Mesenchymal stem cell (in vitro differentiated cells and primary cell): ENCODE measurements around the gene LTO1.

Source experiments
- DNase-seq: peaks from one replicate; pipeline ENCODE4 v3.0.0-alpha.2; 2013
- H2AFZ ChIP-seq: one replicate; pipeline ENCODE4 v1.6.1; 2013; ENCODE audit warnings: low read depth, mild to moderate bottlenecking, control low read depth, inconsistent platforms, low read length, moderate library complexity
- H2AK5ac ChIP-seq: 2 replicates; pipeline ENCODE4 v1.6.1; 2013; ENCODE audit warnings: low read length, moderate library complexity, mild to moderate bottlenecking, inconsistent platforms; ENCODE audit not compliant: severe bottlenecking
- H2BK120ac ChIP-seq: one replicate; pipeline ENCODE4 v1.6.1; 2013; ENCODE audit warnings: low read depth, mild to moderate bottlenecking, inconsistent platforms, low read length, moderate library complexity
- H2BK12ac ChIP-seq, 2 experiments: one replicate each; pipeline ENCODE4 v1.6.1; 2013; ENCODE audit warnings: inconsistent platforms in 2 of 2, low read length in 2 of 2, mild to moderate bottlenecking in 2 of 2, moderate library complexity in 2 of 2, control low read depth in 1 of 2
- H2BK15ac ChIP-seq: one replicate; pipeline ENCODE4 v1.6.1; 2013; ENCODE audit warnings: mild to moderate bottlenecking, low read depth, inconsistent platforms; ENCODE audit not compliant: poor library complexity, severe bottlenecking
- H2BK5ac ChIP-seq: 2 replicates; pipeline ENCODE4 v1.6.1; 2013; ENCODE audit warnings: low read depth, mild to moderate bottlenecking, low read length, control low read depth, inconsistent platforms; ENCODE audit not compliant: poor library complexity, severe bottlenecking
- H3K14ac ChIP-seq, 2 experiments: one replicate each; pipeline ENCODE4 v1.6.1; 2013; ENCODE audit warnings: inconsistent platforms in 2 of 2, low read length in 2 of 2, control low read depth in 1 of 2, mild to moderate bottlenecking in 1 of 2, moderate library complexity in 1 of 2
- H3K18ac ChIP-seq, 2 experiments: one replicate each; pipeline ENCODE4 v1.6.1; 2013; ENCODE audit warnings: inconsistent platforms in 2 of 2, low read length in 2 of 2, control low read depth in 1 of 2, low read depth in 1 of 2, mild to moderate bottlenecking in 1 of 2
- H3K23ac ChIP-seq, 2 experiments: one replicate each; pipeline ENCODE4 v1.6.1; 2013; ENCODE audit warnings: inconsistent platforms in 2 of 2, low read length in 2 of 2, mild to moderate bottlenecking in 2 of 2, moderate library complexity in 2 of 2, control low read depth in 1 of 2
- H3K27ac ChIP-seq: 2 replicates; pipeline ENCODE4 v1.5.1; 2013; ENCODE audit warnings: mild to moderate bottlenecking, moderate library complexity, low read length, control low read depth, inconsistent platforms; ENCODE audit not compliant: poor library complexity, severe bottlenecking
- H3K27me3 ChIP-seq, 2 experiments: 2 replicates each; pipeline versions ENCODE4 v1.6.1 to v1.7.0; 2013; ENCODE audit warnings: low read length in 2 of 2, mild to moderate bottlenecking in 2 of 2, moderate library complexity in 2 of 2, control low read depth in 1 of 2, inconsistent platforms in 1 of 2; ENCODE audit not compliant: control insufficient read depth in 1 of 2, insufficient read depth in 1 of 2
- H3K36me3 ChIP-seq, 2 experiments: 2 replicates each; pipeline versions ENCODE4 v1.6.1 to v1.7.0; 2013; ENCODE audit warnings: low read length in 2 of 2, control low read depth in 1 of 2, inconsistent platforms in 1 of 2, low read depth in 1 of 2, mild to moderate bottlenecking in 1 of 2; ENCODE audit not compliant: insufficient read depth in 2 of 2, control insufficient read depth in 1 of 2
- H3K4ac ChIP-seq, 2 experiments: one replicate each; pipeline ENCODE4 v1.6.1; 2013; ENCODE audit warnings: inconsistent platforms in 2 of 2, low read length in 2 of 2, mild to moderate bottlenecking in 2 of 2, moderate library complexity in 2 of 2, control low read depth in 1 of 2, low read depth in 1 of 2
- H3K4me1 ChIP-seq: 2 replicates; pipeline ENCODE4 v1.6.1; 2013; ENCODE audit warnings: low read depth, low read length, control low read depth; ENCODE audit not compliant: control insufficient read depth, insufficient read depth
- H3K4me2 ChIP-seq: 2 replicates; pipeline ENCODE4 v1.6.1; 2013; ENCODE audit warnings: low read length, mild to moderate bottlenecking, inconsistent platforms; ENCODE audit not compliant: poor library complexity, severe bottlenecking
- H3K4me3 ChIP-seq, 2 experiments: 2 replicates each; pipeline versions ENCODE4 v1.5.1 to v1.7.0; 2013; ENCODE audit warnings: low read length in 2 of 2, mild to moderate bottlenecking in 2 of 2, control low read depth in 1 of 2, low read depth in 1 of 2; ENCODE audit not compliant: insufficient read depth in 1 of 2
- H3K79me1 ChIP-seq: replicated peaks from 2 replicates; pipeline ENCODE4 v1.6.1; 2013; ENCODE audit warnings: mild to moderate bottlenecking, control low read depth, low read length, inconsistent platforms; ENCODE audit not compliant: poor library complexity, severe bottlenecking
- H3K9ac ChIP-seq: 2 replicates; pipeline ENCODE4 v1.7.0; 2013; ENCODE audit warnings: mild to moderate bottlenecking, low read length, moderate library complexity
- H3K9me3 ChIP-seq: 2 replicates; pipeline ENCODE4 v1.7.0; 2013; ENCODE audit warnings: mild to moderate bottlenecking, low read length; ENCODE audit not compliant: control insufficient read depth
- H4K8ac ChIP-seq: one replicate; pipeline ENCODE4 v1.6.1; 2013; ENCODE audit warnings: inconsistent platforms, mild to moderate bottlenecking, low read length, moderate library complexity
- H4K91ac ChIP-seq: one replicate; pipeline ENCODE4 v1.6.1; 2013; ENCODE audit warnings: mild to moderate bottlenecking, low read length, inconsistent platforms
- WGBS: methylation state at CpG from one replicate; pipeline ENCODE4 v1.1.7; 2013; ENCODE audit warnings: mixed read lengths; 5-methylcytosine and 5-hydroxymethylcytosine counted together

Gene LTO1

DNA sequence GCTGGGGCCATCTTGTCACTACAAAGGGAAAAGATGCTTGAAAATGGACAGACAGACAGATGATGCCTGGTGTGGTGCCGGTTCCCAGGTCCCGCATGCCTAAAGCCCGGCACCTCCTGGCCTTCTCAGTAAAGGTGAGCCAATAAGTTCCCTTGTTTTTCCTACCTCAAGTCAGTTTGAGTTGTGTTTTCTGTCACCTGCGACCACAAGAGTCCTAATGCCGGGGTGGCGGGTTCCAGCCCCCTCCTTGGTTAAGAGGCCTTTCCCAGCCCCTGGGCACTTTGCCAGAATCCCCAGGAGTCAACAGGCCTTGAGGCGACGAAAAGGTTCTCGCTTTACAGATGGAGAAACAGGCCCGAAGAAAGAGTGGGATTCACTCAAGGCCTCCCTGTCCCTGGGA, 19.6 kb upstream of the LTO1 start:
- H3K27me3 ChIP-seq: peaks cover 40 to 61% of the 10 kb centered on the region in 2 experiments
- 88% methylated on average over 10 of the region's 10 CpGs for WGBS
- H2AFZ ChIP-seq: no peak overlapping the region
- H4K8ac ChIP-seq: no peak overlapping the region
- no peaks in the 10 kb centered on the region for H3K36me3 ChIP-seq
- no peak overlapping the region for H3K9ac ChIP-seq
- H3K4me2 ChIP-seq: no peak overlapping the region
- H3K27ac ChIP-seq: no peak overlapping the region
- no peak for DNase-seq
- no peak overlapping the region for H3K23ac ChIP-seq
- H4K91ac ChIP-seq: no peak overlapping the region
- no peak overlapping the region for H2BK15ac ChIP-seq
- no peak overlapping the region for H3K14ac ChIP-seq
- no peaks in the 10 kb centered on the region for H3K79me1 ChIP-seq
- H3K18ac ChIP-seq: no peak overlapping the region
- H2AK5ac ChIP-seq: no peak overlapping the region
- peaks cover 5% of the 10 kb centered on the region for H3K9me3 ChIP-seq
- H2BK120ac ChIP-seq: no peak overlapping the region
- no peak overlapping the region for H3K4me3 ChIP-seq
- no peak overlapping the region for H2BK5ac ChIP-seq
- H2BK12ac ChIP-seq: no peak overlapping the region
- H3K4ac ChIP-seq: no peak overlapping the region
- H3K4me1 ChIP-seq: peaks cover 5% of the 10 kb centered on the region

DNA sequence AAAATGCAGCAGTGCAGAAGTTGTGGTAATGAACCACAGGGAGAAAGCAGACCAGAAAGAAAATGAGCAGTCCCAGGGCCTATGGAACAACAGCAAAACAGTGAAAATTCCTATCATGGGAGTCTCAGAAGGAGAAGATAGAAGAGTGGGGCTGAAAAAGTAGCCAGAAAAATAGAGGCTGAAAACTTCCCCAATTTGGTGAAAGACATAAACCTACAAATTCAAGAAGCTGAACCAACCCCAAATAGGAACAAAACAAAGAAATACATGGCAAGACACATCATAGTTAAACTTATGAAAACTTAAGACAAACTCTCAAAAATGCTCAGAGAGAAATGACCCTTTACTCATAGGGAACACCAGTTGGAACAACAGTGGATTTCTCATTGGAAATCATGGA, 17.3 kb upstream of the LTO1 start:
- Histone ChIP-seq H2AFZ (no peak overlapping the region), H3K4ac (no peak overlapping the region), H3K4me2 (no peak overlapping the region), H3K79me1 (no peaks in the 10 kb centered on the region), H3K9ac (no peak overlapping the region), H2BK12ac (no peak overlapping the region), H3K4me3 (no peak overlapping the region), H4K91ac (no peak overlapping the region), H3K27ac (no peak overlapping the region), H3K9me3 (peaks cover 5% of the 10 kb centered on the region), H3K27me3 (peaks cover 35 to 56% of the 10 kb centered on the region in 2 experiments), H3K36me3 (no peaks in the 10 kb centered on the region), H3K23ac (no peak overlapping the region), H3K14ac (no peak overlapping the region), H2BK5ac (no peak overlapping the region), H3K4me1 (no peaks in the 10 kb centered on the region), H4K8ac (no peak overlapping the region), H2BK15ac (no peak overlapping the region), H3K18ac (no peak overlapping the region), H2AK5ac (no peak overlapping the region), H2BK120ac (no peak overlapping the region)
- DNase-seq: no peak

DNA sequence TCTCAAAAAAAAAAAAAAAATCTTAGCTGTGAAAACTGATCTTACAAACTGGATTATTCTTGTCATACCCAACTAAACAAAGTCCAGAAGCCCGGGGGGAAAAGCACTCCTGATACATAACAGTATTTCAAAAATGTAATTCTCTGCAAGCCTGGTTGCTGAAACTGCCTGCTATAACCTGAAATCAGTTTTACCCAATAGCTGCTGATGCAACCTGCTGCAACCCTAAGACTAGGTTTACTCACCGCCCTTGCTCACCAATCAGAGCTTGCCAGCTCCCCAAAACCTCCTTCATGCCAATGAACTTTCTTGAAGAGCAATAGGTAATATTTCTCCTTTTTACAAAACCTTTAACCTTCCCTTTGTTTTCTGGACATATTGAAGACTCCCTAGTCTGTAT, 16.3 kb upstream of the LTO1 start:
- no peak overlapping the region for H2BK5ac ChIP-seq
- no peak overlapping the region for H3K27ac ChIP-seq
- no peak overlapping the region for H3K4me2 ChIP-seq
- H3K18ac ChIP-seq: no peak overlapping the region
- peaks cover 5% of the 10 kb centered on the region for H3K9me3 ChIP-seq
- no peaks in the 10 kb centered on the region for H3K36me3 ChIP-seq
- no peak overlapping the region for H2AK5ac ChIP-seq
- WGBS: 78% methylated on average over 2 of the region's 2 CpGs
- H2BK15ac ChIP-seq: no peak overlapping the region
- H4K91ac ChIP-seq: no peak overlapping the region
- H3K4me1 ChIP-seq: no peaks in the 10 kb centered on the region
- H3K4ac ChIP-seq: no peak overlapping the region
- H3K27me3 ChIP-seq: peaks cover 30 to 54% of the 10 kb centered on the region in 2 experiments
- no peak overlapping the region for H3K14ac ChIP-seq
- no peak for DNase-seq
- H3K4me3 ChIP-seq: no peak overlapping the region
- H3K79me1 ChIP-seq: no peaks in the 10 kb centered on the region
- H2BK120ac ChIP-seq: no peak overlapping the region
- H2AFZ ChIP-seq: no peak overlapping the region
- H3K23ac ChIP-seq: no peak overlapping the region
- H2BK12ac ChIP-seq: no peak overlapping the region
- H3K9ac ChIP-seq: no peak overlapping the region
- H4K8ac ChIP-seq: no peak overlapping the region

DNA sequence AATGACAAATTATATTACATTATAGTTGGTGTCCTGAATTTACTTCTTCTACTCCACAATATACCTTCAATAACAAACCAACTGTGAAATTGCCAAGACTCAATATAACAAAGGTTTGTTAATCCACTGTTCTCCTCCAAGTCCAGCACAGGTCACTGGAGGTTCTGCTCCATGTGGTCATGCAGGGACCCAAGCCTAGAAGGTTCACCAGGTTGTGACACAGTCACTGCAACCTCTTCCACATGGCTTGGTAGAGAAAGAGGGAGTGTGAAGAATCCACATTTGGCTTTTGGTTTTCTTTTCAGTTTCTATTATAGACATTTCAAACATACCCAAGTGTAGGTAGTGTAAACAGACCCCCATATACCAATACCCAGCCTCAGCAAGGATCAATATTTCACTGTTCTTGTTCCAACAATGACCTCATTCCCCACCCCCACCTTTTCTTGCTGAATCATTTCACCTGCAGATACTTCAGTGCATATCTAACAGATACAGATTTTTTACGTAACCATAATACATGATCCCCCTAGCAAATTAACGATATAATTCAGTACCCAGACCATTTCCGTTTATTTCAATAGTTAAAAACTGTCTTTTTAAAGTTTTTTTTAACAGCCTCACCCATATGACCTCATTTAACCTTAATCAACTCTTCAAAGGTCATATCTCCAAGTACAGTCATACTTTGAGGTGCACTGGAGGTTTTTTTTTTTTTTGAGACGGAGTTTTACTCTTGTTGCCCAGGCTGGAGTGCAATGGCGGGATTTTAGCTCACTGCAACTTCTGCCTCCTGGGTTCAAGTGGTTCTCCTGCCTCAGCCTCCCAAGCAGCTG, 14.5 kb upstream of the LTO1 start:
- H3K79me1 ChIP-seq: no peaks in the 10 kb centered on the region
- no peak overlapping the region for H3K9ac ChIP-seq
- H2AK5ac ChIP-seq: no peak overlapping the region
- no peak overlapping the region for H4K91ac ChIP-seq
- no peak overlapping the region for H3K23ac ChIP-seq
- no peak overlapping the region for H2BK15ac ChIP-seq
- no peak overlapping the region for H2BK5ac ChIP-seq
- H4K8ac ChIP-seq: no peak overlapping the region
- H2AFZ ChIP-seq: no peak overlapping the region
- peaks cover 27 to 51% of the 10 kb centered on the region in 2 experiments for H3K27me3 ChIP-seq
- H3K4me3 ChIP-seq: no peak overlapping the region
- H3K4ac ChIP-seq: no peak overlapping the region
- H3K9me3 ChIP-seq: peaks cover 5% of the 10 kb centered on the region
- no peak overlapping the region for H3K4me2 ChIP-seq
- peaks cover 5% of the 10 kb centered on the region for H3K4me1 ChIP-seq
- H3K18ac ChIP-seq: no peak overlapping the region
- no peak overlapping the region for H2BK120ac ChIP-seq
- no peaks in the 10 kb centered on the region for H3K36me3 ChIP-seq
- 94% methylated on average over 5 of the region's 5 CpGs for WGBS
- DNase-seq: no peak
- H3K27ac ChIP-seq: no peak overlapping the region
- H3K14ac ChIP-seq: no peak overlapping the region
- H2BK12ac ChIP-seq: no peak overlapping the region
